Stimulated activated CD4-positive, alpha-beta T cell treated with anti-CD3 and anti-CD28 coated beads, Interleukin-1b, Interleukin-23, amount 100 ng/mL, for 4 hours (primary cell): ENCODE measurements around the gene LY6G6C.

ENCODE experiments used
- DNase-seq, 2 donors: peaks; one replicate each; pipeline ENCODE4 v3.0.0-alpha.2; 2020; ENCODE audit warnings: low read depth in 2 of 2

Gene LY6G6C

GRCh38 chr6:31721351-31722020 is at the start of gene LY6G6C:
TSS of gene LY6G6C (minus strand) at chr6:31721746. CDS start at chr6:31721679, 67 bp downstream.
- DNase-seq, result no peak

- no peak for DNase-seq
Measured at GRCh38 chr6:31770860-31771259, 49.3 kb upstream of the LY6G6C start.

GRCh38 chr6:31769684-31770371 is 48.3 kb upstream of the LY6G6C start:
- peak; percentile 70 to 72 for DNase-seq

GRCh38 chr6:31768363-31769257 is 47.1 kb upstream of the LY6G6C start:
- no peak for DNase-seq

GRCh38 chr6:31767096-31767645 is 45.6 kb upstream of the LY6G6C start:
- DNase-seq, result no peak

- no peak for DNase-seq
Measured at GRCh38 chr6:31765910-31766794, 44.6 kb upstream of the LY6G6C start.

- DNase-seq, result no peak
Measured at GRCh38 chr6:31765559-31765909, 44.0 kb upstream of the LY6G6C start.

- no peak for DNase-seq
Measured at GRCh38 chr6:31764198-31764597, 42.7 kb upstream of the LY6G6C start.

- no peak for DNase-seq
Measured at GRCh38 chr6:31763619-31763940, 42.0 kb upstream of the LY6G6C start.

- DNase-seq, result no peak
Measured at GRCh38 chr6:31762878-31763618, 41.5 kb upstream of the LY6G6C start.

- DNase-seq, result no peak
Measured at GRCh38 chr6:31762356-31762755, 40.8 kb upstream of the LY6G6C start, which contains the start of gene SAPCD1. TSS of gene SAPCD1 (plus strand) at chr6:31762656. CDS start at chr6:31763055, 399 bp downstream.

GRCh38 chr6:31761343-31761742 is 39.8 kb upstream of the LY6G6C start:
- DNase-seq, result no peak

- no peak for DNase-seq
Measured at GRCh38 chr6:31760790-31761189, 39.2 kb upstream of the LY6G6C start.

GRCh38 chr6:31758281-31758680 is 36.7 kb upstream of the LY6G6C start:
- no peak for DNase-seq

GRCh38 chr6:31752739-31753319 is 31.3 kb upstream of the LY6G6C start:
- no peak for DNase-seq

- DNase-seq, result no peak
Measured at GRCh38 chr6:31750411-31751022, 29.0 kb upstream of the LY6G6C start.

GRCh38 chr6:31749301-31750036 is 27.9 kb upstream of the LY6G6C start:
- DNase-seq, result no peak

- DNase-seq, result no peak
Measured at GRCh38 chr6:31744422-31744821, 22.9 kb upstream of the LY6G6C start.

GRCh38 chr6:31742894-31743293 is 21.3 kb upstream of the LY6G6C start:
- DNase-seq, result no peak
